Activated CD4-positive, alpha-beta T cell treated with anti-CD3 and anti-CD28 coated beads, Interleukin-2, amount 50 U/mL, for 4 hours (primary cell): ENCODE data around the gene ACVR2A.

ENCODE experiments used
- DNase-seq, 2 experiments: peaks; one replicate each; pipeline ENCODE4 v3.0.0-alpha.2; 2020

The ACVR2A gene

DNA sequence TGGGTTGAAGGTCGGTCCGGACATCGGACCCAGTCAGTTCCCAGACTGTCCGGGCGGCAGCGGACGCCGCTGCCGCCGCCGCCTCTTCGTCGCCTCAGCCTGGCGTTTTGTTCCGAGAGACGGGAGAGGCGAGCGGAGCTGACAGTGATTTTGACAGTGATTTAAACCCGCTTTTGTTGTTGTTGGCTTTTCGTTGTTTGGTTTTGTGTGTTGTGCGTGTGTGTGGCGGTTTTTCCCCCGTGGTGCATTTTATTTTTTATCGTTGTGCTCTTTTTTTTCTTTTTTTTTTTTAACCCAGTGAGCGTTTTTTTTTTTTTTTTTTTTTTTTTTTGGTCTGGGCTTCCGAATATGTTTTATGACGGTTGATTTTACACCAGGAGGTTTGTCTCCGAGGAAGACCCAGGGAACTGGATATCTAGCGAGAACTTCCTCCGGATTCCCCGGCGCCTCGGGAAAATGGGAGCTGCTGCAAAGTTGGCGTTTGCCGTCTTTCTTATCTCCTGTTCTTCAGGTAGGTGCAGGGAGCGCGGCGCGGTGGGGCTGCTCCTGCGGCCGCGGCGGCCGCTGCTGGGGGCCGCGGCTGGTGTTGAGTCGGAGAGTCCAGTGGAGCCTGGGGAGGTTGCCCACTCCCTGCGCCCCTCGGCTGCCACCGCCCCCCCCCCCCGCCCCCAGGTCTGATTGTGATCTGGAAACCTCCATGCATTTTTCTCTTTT is at the start of gene ACVR2A:
ACVR2A (plus strand) TSS at position 333 of the 714 bp plus-strand sequence; CDS start at position 457, 124 bp downstream.
- peak; percentile 3 to 8 for DNase-seq

DNA sequence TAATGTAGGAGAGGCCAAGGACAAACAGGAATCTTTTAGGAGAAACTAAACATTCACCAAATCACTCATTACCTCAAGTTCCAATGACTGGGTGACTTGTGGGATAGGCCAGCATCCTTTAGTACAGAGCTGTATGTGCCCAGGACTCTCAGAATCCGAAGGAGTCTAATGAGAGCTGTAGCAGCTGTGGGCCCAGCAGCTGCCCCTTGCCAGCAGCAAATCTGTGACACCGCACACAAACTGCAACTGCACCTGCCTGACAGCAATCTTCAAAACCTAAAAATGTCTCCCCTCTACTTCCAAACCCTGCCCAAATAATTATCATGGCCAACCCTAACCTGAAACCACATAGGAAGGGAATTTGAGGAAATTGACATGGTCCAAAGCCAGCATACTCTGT is 44.5 kb upstream of the ACVR2A start:
- no peak for DNase-seq

DNA sequence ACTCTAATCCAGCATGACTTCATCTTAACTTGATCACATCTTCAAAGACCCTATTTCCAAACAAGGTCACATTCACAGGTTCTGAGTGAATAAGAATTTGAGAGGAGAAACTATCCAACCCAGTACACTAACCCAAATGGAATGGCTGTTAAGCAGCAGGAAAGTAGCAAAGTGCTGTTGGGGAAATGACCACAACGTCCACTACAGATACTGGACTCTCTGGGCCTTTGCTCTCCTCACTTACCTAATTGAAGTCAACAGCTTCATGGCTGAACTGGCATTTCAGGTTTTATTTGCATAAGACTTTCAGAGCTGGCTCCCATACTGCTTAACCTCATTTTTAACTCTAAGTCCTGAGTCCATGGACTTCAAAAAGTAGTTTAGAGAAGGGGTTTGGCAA is 38.0 kb upstream of the ACVR2A start:
- no peak for DNase-seq

DNA sequence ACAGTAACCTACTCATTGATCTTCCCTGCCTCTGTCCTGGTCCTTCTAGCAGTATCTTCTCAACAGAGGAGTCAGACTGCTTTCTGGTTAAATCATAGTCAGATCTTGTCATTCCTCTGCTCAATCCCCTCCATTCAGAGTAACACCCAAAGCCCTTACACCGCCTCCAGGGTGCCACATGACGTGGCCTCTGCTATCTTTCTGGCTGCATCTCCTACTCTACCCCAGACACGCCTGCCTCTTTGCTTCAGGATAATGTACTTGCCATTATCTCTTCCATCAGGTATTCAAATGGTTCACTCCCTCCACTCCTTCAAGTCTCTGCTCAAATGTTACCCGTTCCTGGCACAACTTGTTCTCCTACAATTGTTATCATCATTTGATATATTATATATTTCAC is 36.3 kb upstream of the ACVR2A start:
- no peak for DNase-seq

DNA sequence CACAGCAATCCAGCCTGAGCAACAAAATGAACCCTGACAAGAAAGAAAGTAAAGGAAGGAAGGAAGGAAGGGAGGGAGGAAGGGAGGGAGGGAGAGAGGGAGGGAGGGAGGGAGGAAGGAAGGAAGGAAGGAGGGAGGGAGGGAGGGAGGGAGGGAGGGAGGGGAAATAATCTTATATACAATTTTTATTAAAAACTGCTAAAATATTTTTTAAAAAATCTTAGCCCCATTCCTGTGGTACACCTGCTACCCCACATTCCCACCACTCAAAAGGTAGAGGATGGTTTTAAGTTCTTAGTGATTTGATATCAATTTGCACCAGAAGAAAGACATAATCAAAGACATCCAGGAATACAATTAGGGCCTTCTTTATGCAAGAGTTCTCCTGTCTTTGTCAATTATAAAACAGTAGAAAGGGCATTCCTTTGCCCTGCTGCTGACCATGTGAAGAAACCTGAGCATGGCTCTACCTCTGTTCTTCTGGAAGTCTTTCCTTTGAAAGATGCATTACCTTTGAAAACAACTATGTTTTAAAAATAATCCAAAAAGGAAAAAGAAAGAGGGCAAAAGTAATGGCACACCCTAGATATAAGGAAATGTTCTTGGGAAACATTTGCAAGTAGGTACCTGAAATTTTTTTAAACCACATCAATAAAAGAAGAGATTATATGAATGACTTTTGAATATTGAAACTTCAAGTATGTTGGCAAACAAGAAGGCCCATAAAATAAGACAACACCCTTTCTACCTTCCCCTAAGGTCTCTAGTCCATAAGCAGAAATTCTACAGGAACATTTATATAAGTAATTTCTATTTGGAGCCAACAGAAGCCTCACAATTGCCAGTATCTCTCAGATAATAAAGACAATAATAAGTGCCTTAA is 33.7 kb upstream of the ACVR2A start:
- no peak for DNase-seq

DNA sequence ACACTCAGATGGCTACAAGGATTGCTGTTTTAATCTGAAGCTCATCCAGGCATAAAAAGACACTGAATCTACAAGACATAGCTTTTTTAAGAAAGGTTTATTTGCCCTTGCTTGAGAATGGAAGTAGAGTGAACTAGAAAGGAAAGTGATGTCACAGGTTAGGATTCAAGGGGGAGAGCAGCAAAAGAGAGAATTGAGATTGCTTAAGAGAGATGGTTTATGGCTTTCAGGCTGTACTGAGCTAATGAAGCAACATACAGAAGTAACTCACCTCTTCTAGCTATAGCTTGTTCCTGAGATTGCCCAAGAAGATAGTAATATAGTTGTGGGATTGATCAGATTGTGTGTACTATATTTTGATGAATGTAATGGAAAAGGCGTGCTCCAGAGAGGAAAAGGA is 26.1 kb upstream of the ACVR2A start:
- no peak for DNase-seq

DNA sequence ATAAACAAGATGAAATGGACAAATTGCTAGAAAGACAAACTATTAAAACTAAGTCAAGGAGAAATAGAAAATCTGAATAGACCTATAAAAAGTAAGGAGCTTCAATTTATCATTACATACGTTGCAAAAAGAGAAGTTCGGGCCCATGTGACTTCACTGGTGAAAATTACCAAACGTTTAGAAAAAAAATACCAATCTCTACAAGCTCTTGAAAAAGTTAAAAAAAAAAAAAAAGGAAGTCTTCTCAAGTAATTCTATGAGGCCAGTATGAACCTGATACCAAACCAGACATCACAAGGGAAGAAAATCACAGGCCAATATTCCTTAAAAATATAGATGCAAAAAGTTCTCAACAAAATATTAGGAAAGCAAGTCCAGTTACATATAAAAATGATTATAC is 20.2 kb upstream of the ACVR2A start:
- DNase-seq: no peak

DNA sequence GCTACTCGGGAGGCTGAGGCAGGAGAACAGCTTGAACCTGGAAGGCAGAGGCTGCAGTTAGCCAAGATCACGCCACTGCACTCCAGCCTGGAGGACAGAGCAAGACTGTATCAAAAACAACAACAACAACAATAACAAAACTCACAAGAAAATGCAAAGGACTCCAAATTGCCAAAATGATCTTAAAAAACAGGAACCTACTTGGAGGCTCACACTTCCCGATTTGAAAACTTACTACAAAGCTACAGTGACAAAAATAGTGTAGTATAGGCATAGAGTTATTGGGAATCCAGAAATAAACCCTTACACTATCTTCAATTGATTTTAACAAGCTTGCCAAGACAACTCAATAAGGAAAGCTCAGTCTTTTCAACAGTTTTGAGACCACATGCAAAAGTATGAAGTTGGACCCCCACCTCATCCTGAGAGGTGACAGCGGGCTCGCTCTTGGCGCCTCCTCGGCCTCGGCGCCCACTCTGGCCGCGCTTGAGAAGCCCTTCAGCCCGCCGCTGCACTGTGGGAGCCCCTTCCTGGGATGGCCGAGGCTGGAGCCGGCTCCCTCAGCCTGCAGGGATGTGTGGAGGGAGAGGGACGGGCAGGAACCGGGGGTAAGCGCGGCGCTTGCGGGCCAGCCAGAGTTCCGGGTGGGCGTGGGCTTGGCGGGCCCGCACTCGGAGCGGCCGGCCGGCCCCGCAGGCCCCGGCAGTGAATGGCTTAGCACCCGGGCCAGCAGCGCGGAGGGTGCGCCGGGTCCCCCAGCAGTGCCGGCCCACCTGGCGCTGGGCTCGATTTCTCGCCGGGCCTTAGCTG is 18.3 kb upstream of the ACVR2A start:
- no peak for DNase-seq

DNA sequence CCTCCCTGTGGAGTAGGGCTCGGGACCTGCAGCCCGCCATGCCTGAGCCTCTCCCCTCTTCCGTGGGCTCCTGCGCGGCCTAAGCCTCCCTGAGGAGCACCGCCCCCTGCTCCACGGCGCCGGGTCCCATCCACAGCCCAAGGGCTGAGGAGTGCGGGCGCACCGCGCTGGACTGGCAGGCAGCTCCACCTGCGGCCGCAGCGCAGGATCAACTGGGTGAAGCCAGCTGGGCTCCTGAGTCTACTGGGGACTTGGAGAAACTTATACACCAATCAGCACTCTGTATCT is 17.8 kb upstream of the ACVR2A start:
- DNase-seq: no peak

DNA sequence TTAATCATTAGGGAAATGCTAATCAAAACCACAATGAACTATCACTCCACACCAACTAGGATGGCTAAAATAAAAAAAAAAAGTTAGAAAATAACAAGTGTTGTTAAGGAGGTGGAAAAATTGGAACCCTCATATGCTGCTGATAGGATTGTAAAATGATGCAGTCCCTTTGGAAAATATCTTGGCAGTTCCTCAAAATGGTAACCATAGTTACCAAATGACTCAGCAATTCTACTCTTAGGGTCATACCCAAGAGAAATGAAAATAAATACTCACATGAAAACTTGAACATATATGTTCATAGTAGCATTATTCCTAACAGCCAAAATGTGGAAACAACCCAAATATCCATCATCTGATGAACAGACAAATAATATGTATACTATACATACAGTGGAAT is 15.7 kb upstream of the ACVR2A start:
- no peak for DNase-seq

DNA sequence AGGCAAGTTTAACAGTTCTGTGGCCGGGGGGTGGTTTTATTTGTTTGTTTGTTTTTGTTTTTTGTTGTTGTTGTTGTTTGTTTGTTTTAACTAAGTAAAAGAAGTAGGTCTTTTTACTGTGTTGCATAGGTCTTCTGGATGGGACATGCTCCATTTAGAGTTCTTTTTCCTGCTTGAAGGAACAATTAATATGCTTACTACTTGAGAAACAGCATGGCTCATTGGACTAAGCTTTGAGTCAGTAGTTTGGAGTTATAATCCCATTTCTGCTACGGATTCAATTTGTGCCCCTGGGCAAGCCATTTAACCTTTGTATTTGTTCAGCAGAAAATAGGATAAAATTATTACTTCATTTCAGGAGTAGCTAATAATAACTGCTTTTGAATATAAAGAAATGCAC is 8.7 kb upstream of the ACVR2A start:
- no peak for DNase-seq

DNA sequence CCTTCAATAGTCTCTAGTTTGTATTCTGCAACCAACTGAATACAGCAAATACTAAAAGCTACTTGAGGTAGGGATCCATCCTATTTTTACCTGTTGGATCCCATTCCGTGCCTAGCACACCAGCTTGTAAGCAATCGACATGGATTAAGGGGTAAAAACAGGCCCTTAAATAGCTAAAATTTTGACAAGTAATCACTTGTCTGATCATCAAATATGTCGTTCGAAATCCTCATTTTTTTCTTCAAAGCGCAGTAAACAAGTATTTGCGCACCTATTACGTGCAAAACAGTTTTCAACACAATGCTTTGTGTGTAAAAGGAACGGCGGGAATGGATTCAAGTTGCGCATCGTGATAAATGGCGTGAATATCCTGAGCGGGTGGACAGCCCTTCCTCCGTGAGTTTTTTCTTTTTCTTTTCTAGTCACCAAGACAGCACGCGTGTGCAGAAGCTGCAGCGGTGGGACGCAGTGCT is 1.4 kb upstream of the ACVR2A start:
- DNase-seq: no peak

DNA sequence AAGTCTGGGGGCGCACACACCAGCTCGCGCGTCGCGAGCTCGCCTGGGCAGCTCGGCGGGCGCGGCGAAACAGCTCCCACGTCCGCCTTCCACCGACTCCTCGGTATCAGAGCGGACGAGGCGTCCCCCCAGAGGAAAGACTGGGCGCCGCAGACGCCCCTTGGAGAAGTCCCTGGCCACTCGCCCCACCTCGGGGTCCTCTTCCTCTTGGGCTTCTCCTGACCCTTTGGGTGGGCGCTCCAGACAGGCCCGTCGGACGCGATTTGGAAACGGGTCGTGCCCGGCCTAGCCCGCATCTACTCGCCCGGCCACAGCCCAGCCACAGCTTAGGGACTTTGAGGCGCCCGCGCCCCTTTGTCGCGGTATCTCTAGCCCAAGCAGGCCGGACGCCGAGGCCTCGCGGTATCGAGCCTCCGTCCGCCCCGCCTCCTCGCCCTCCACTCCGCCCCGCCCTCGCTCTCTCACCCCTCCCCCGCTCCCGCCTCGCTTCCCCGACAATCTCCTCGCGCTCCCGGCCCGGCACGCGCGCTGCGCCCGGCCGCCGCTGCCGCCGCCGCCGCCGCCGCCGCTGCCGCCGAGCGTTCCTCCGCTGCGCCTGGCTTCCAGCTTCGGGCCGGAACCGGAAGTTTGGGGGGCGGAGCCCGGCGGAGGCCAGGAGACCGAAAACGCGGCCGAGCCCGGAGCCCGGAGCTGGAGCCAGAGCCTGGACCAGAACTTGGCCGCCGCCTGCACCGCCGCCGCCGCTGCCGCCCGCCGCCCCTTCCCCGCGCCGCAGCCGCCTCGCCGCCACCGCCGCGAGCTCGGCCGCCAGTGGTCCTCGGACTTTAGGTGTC is 749 bp upstream of the ACVR2A start:
- DNase-seq: peak; percentile 80 to 84

DNA sequence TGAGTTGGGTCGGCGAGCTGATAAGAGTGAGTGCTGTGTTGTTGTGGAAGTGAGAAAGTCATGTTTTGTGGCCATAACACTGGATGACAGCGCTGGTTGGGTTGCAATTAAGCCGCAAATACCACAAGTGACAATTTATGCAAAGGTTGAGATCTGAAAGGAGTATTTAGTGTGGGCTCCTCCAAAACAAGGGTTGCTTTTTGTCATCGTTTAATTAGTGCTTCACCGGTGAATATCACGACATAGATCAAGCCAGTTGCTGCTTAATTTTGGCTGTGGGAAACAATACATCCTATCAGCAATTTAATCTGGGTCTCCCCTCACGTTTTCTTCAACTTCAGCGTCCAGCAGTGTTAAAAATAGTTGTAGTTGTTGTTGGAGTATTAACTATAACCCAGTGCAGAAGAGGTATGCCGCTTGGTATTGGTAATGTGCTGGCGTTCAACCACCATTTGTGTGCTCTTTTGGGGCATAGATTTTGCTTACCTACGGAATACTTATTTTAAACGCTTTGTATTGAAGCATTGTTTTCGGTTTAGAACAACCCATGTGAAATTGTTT is 662 bp downstream of the ACVR2A start:
- DNase-seq: peak; percentile 2 to 13

DNA sequence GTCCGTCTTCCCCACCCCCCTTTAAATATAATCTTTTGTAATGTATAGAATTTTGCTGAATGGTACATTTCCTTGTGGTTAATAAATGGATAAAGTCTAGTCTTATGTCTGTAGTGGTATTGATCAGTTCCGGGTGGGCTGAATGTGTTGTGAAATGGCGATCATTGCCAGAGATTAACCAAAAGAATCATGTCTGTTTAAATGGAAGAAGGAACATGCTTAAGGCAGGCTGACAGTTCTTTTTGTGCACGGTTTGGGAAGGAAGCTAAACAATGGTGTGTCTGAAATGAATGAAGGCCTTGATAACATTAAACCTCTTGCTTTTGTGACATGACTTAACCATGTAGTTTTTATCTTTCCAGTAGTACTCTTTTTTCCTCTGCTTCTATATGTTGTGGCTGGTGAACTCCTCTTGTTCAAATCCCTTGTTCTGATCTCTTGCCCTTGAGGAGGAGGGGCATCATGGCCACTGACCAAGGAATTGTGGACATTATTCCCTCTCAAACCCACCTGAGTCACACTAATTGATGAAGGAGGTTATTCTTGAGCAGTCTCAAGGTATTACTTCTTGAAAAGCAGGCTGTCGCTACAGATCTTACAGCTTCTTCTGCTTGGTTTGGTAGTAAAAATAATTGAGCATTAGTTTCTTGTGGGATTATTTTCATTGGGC is 1.7 kb downstream of the ACVR2A start:
- DNase-seq: no peak

DNA sequence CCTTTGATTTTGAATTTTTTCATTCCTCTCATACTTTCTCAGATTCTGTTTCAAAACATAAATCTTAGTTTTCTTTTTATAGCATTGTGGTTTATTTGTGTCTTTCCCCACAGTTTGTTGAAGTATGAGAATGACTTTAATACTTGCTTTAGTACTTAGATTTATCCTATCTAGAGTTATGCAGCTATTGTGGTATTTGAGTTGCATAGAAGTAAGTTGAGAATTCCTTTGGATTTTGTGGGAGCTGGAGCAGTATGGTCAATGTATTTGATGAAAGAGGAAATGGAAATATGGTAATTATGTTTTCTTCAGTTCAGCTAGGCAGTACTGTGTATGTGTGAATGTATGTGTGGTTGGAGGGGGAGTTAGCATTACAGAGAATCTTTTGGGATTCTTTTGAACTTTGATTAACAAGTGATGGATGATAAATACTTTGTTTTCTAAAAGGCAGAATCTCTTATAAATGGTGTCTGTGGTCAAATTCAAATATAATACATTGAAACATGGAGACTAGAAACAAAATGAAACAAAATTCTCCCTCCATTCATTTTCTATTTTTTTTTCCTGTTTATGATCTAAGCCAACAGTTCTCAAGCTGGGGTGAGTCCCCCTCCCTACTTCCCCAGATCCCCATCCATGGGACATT is 3.0 kb downstream of the ACVR2A start:
- no peak for DNase-seq

DNA sequence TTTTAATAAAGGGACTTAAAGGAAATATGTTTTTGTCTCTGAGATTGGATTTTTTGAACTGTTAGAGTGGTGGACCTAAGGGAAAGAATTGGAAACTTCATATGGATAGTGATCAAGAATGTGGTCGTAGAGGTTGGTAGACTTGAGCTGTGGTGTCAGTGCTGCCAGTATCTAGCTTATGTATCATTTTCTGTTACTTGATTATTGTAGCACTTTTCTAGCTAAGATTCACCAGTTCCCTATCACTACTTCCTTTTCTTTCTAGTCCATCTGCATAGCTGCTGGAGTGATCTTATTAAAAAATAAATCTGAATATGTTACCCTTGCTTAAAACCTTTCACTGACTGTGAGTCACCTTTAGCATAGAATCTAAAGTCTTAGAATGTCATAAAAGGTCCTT is 6.0 kb downstream of the ACVR2A start:
- DNase-seq: no peak

DNA sequence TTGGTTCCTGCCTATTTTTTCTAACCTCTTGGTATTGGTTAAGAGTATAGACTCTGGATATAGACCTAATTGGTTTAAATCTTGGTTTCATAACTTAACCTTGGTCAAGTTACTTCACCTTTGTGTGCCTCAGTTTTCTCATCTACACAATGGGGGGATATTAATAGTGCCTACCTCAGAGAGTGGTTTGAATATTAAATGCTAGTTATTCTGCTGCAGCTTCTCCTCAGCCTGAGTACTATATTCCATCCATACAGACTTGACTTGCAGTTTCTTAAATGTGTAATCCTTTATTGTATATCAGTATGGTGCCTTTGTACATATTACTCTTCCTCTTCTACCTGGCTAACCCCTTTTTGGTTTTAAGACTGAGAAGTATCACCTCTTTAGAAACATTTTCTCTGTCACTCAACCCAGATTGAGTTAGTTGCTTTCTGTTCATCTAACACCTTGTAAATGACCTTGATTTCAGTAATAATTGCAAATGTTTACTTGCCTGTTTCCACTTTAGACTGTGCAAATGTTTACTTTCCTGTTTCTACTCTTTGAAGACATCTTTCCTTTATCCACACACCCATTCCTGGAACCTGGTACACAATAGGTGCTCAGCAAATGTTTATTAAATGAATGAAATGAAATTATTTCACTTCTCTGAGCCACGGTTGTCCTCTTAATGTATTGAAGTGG is 6.6 kb downstream of the ACVR2A start:
- DNase-seq: no peak

DNA sequence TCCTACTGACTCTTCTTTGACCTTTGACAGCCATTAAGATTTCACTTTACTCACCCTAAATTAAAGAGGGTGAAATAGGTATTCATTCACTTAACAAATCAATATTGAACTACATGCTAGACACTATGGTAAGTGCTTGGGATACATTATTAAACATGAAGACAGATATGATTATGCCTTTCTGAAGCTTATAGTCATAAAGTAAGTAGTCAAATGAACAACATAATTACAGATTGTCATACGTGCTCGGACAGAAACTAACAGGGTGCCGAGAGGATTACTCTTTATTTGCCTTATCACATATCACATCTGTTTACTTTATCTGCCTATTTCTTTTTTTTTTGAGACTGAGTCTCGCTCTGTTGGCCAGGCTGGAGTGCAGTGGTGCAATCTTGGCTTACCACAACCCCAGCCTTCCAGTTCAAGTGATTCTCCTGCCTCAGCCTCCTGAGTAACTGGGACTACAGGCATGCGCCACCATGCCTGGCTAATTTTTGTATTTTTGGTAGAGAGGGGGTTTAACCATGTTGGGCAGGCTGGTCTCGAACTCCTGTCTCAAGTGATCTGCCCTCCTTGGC is 9.8 kb downstream of the ACVR2A start:
- DNase-seq: no peak

DNA sequence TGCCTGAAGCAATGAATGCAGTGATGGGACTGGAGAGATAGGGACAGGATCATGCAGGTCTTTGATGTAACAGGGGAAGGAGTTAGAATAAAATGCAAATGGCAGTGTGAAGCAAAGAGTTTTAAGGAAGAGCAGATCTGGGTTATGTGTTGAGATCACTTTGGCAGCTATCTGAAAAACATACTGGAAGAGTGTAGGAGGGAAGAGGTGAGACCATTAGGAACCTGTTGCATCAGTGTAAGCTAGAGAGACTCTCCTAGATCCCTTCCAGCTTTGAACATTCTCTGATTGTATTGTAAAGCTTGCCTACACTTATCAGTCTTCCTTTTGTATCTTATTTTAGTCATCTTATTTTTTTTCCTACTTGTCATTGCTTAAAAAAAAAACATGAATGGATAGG is 10.5 kb downstream of the ACVR2A start:
- no peak for DNase-seq
